Mesendoderm (in vitro differentiated cells): ENCODE results near the gene SPEF2.

ENCODE experiments used
- DNase-seq: peaks from one replicate; pipeline ENCODE4 v3.0.0; 2013
- H2AK5ac ChIP-seq: 2 replicates; pipeline ENCODE4 v1.6.1; 2013; ENCODE audit warnings: low read length, inconsistent platforms
- H2BK120ac ChIP-seq: 2 replicates; pipeline ENCODE4 v1.6.1; 2013; ENCODE audit warnings: low read depth, mild to moderate bottlenecking, low read length, moderate library complexity, mixed read lengths
- H2BK15ac ChIP-seq: replicated peaks from 2 replicates; pipeline ENCODE4 v1.6.1; 2013; ENCODE audit warnings: low read depth, mild to moderate bottlenecking, moderate library complexity
- H2BK5ac ChIP-seq: 2 replicates; pipeline ENCODE4 v1.6.1; 2013; ENCODE audit warnings: low read length, inconsistent platforms
- H3K18ac ChIP-seq: 2 replicates; pipeline ENCODE4 v1.6.1; 2013; ENCODE audit warnings: mild to moderate bottlenecking, low read length, mixed read lengths
- H3K23ac ChIP-seq: one replicate; pipeline ENCODE4 v1.6.1; 2013; ENCODE audit warnings: low read length
- H3K27ac ChIP-seq: 2 replicates; pipeline ENCODE4 v1.5.1; 2013; ENCODE audit warnings: low read depth, mild to moderate bottlenecking, inconsistent platforms, low read length, moderate library complexity
- H3K27me3 ChIP-seq: 2 replicates; pipeline ENCODE4 v1.6.1; 2013; ENCODE audit warnings: low read length, control low read depth, mild to moderate bottlenecking, inconsistent platforms; ENCODE audit not compliant: insufficient read depth, poor library complexity
- H3K36me3 ChIP-seq: 2 replicates; pipeline ENCODE4 v1.6.1; 2013; ENCODE audit warnings: low read length, inconsistent platforms; ENCODE audit not compliant: control insufficient read depth, insufficient read depth
- H3K4ac ChIP-seq: one replicate; pipeline ENCODE4 v1.6.1; 2013; ENCODE audit warnings: low read depth, mild to moderate bottlenecking, low read length, moderate library complexity
- H3K4me1 ChIP-seq: 2 replicates; pipeline ENCODE4 v1.6.1; 2013; ENCODE audit warnings: low read depth, low read length, inconsistent platforms; ENCODE audit not compliant: control insufficient read depth
- H3K4me2 ChIP-seq: 2 replicates; pipeline ENCODE4 v1.6.1; 2013; ENCODE audit warnings: low read length
- H3K4me3 ChIP-seq: 2 replicates; pipeline ENCODE4 v1.5.1; 2013; ENCODE audit warnings: mild to moderate bottlenecking, low read length
- H3K56ac ChIP-seq: one replicate; pipeline ENCODE4 v1.6.1; 2013; ENCODE audit warnings: low read length
- H3K79me1 ChIP-seq: 2 replicates; pipeline ENCODE4 v1.6.1; 2013; ENCODE audit warnings: low read length, inconsistent platforms
- H3K79me2 ChIP-seq: 2 replicates; pipeline ENCODE4 v1.6.1; 2013; ENCODE audit warnings: mild to moderate bottlenecking, low read length; ENCODE audit not compliant: control insufficient read depth, insufficient read depth
- H3K9ac ChIP-seq: 2 replicates; pipeline ENCODE4 v1.6.1; 2013; ENCODE audit warnings: low read length, inconsistent platforms
- H4K5ac ChIP-seq: one replicate; pipeline ENCODE4 v1.6.1; 2013; ENCODE audit warnings: low read length
- H4K8ac ChIP-seq: one replicate; pipeline ENCODE4 v1.6.1; 2013; ENCODE audit warnings: low read depth, mild to moderate bottlenecking, control low read depth, low read length, moderate library complexity
- WGBS: extraction: QIAGEN DNeasy Blood & Tissue Kit; methylation state at CpG from one replicate; pipeline ENCODE4 v1.1.7; 2013; ENCODE audit warnings: low lambda C conversion rate, missing lambda C conversion rate; ENCODE audit not compliant: insufficient coverage; ENCODE audit errors: extremely low coverage; 5-methylcytosine and 5-hydroxymethylcytosine counted together

Gene SPEF2

DNA sequence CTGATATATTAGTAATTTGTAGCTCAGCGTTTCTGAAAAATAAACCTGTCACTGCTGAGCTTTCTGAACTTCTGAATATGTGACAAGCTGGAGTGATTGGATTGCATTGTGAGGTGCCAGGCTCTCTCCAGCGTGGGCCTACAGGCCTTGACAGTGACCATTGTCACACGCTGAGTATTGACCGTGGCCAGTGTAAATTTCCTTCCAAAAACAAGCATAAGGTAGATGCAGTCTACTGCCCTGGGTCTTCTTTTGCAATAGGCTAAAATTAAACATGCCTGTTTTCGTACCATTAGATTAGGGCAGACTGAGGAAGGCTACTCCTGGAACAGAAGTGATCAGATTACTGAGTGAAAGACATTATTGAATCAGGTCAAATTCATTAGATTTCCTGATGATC lies 60.2 kb downstream of the SPEF2 start:
- no CpG with 5 or more reads among the region's 5 CpGs for WGBS
- Histone ChIP-seq H3K23ac (no peak overlapping the region), H3K27ac (no peak overlapping the region), H4K8ac (no peak overlapping the region), H3K79me1 (no peaks in the 10 kb centered on the region), H3K79me2 (no peaks in the 10 kb centered on the region), H3K9ac (no peak overlapping the region), H3K36me3 (no peaks in the 10 kb centered on the region), H3K27me3 (no peaks in the 10 kb centered on the region), H2BK120ac (no peak overlapping the region), H2AK5ac (no peak overlapping the region), H3K56ac (no peak overlapping the region), H3K4ac (no peak overlapping the region), H3K4me3 (no peak overlapping the region), H4K5ac (no peak overlapping the region), H3K4me1 (no peaks in the 10 kb centered on the region), H3K4me2 (no peak overlapping the region), H2BK15ac (no peak overlapping the region), H3K18ac (no peak overlapping the region), H2BK5ac (no peak overlapping the region)
- no peak for DNase-seq

DNA sequence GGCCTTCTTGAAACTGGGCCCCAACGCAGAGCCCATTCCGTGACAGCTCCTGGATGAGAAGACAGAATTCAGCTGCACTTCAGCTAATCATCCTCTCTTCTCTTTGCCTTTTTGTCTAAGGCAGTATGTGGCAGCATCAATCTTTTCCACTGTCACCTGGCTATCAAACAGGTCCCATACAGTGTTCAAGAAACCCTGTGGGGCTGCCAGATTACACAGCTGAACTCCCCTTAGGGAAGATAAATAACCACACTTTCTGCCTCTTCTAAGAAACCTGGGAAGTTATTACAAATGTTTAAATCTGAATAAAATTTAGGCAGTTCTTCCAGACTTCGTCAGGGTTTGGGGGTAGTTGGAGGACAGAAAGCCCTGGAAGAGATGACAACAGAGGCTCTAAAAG lies 61.0 kb downstream of the SPEF2 start:
- Histone ChIP-seq H3K18ac (no peak overlapping the region), H3K4me2 (no peak overlapping the region), H2AK5ac (no peak overlapping the region), H3K23ac (no peak overlapping the region), H2BK15ac (no peak overlapping the region), H3K4ac (no peak overlapping the region), H2BK120ac (no peak overlapping the region), H3K4me1 (no peaks in the 10 kb centered on the region), H4K8ac (no peak overlapping the region), H3K27me3 (no peaks in the 10 kb centered on the region), H2BK5ac (no peak overlapping the region), H3K56ac (no peak overlapping the region), H3K36me3 (no peaks in the 10 kb centered on the region), H3K79me1 (no peaks in the 10 kb centered on the region), H3K79me2 (no peaks in the 10 kb centered on the region), H3K4me3 (no peak overlapping the region), H4K5ac (no peak overlapping the region), H3K9ac (no peak overlapping the region), H3K27ac (no peak overlapping the region)
- WGBS, result no CpG with 5 or more reads among the region's 3 CpGs
- DNase-seq, result no peak

DNA sequence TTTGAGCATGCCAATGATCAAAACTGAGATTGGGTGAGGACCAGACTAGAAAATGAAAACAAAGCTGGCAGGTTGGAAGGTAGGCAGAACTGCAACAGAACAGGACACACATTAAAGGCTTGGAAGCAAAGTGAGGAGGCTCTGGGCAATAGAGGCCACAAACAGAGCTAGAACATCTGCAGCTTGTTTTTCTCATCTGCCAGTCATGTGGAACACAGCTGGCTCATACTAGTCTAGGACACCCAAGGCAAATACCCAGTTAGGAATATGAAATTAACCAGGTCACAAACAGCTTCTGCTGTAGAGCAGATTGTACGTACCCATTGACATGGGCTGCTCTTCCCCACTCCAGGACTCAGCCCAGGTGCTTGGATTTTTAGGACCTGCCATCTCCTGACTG lies 61.7 kb downstream of the SPEF2 start:
- no peak overlapping the region for H4K5ac ChIP-seq
- no peak overlapping the region for H3K9ac ChIP-seq
- no peak overlapping the region for H2AK5ac ChIP-seq
- H3K4me2 ChIP-seq, result no peak overlapping the region
- no CpG with 5 or more reads among the region's 1 CpG for WGBS
- no peak overlapping the region for H2BK5ac ChIP-seq
- H4K8ac ChIP-seq, result no peak overlapping the region
- no peak overlapping the region for H3K56ac ChIP-seq
- H3K4me1 ChIP-seq, result no peaks in the 10 kb centered on the region
- no peaks in the 10 kb centered on the region for H3K36me3 ChIP-seq
- no peaks in the 10 kb centered on the region for H3K79me1 ChIP-seq
- no peaks in the 10 kb centered on the region for H3K27me3 ChIP-seq
- H2BK120ac ChIP-seq, result no peak overlapping the region
- H3K4ac ChIP-seq, result no peak overlapping the region
- no peak for DNase-seq
- H2BK15ac ChIP-seq, result no peak overlapping the region
- no peak overlapping the region for H3K27ac ChIP-seq
- no peak overlapping the region for H3K18ac ChIP-seq
- no peaks in the 10 kb centered on the region for H3K79me2 ChIP-seq
- no peak overlapping the region for H3K4me3 ChIP-seq
- no peak overlapping the region for H3K23ac ChIP-seq

DNA sequence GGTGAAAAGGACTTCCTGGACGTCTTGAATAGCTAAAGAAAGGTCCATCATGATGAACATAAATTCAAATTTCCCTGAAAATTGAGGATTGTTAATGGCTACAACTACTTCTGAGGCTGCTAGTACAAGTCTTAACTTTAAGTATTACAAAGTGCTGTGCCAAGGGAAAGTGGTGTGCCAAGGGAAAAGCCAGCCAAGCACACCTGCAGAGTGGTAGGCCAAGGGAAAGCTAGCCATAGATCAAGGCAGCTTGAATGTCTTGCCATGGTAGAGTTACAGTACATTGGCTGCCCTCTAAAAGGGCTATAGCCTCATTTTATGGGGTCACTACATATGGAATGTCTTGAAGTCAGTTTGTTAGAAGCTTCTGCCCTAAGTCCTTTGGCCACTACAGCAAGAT lies 64.2 kb downstream of the SPEF2 start:
- H3K9ac ChIP-seq, result no peak overlapping the region
- no peak overlapping the region for H3K27ac ChIP-seq
- no peaks in the 10 kb centered on the region for H3K36me3 ChIP-seq
- no CpG with 5 or more reads among the region's 1 CpG for WGBS
- H3K79me2 ChIP-seq, result no peaks in the 10 kb centered on the region
- no peak overlapping the region for H3K4me2 ChIP-seq
- no peak overlapping the region for H2BK15ac ChIP-seq
- H3K4ac ChIP-seq, result no peak overlapping the region
- H2BK5ac ChIP-seq, result no peak overlapping the region
- no peak overlapping the region for H3K56ac ChIP-seq
- no peak overlapping the region for H3K23ac ChIP-seq
- no peak overlapping the region for H2BK120ac ChIP-seq
- H3K79me1 ChIP-seq, result no peaks in the 10 kb centered on the region
- no peaks in the 10 kb centered on the region for H3K27me3 ChIP-seq
- H4K5ac ChIP-seq, result no peak overlapping the region
- DNase-seq, result no peak
- no peak overlapping the region for H2AK5ac ChIP-seq
- H3K4me3 ChIP-seq, result no peak overlapping the region
- no peak overlapping the region for H3K18ac ChIP-seq
- H3K4me1 ChIP-seq, result no peaks in the 10 kb centered on the region
- H4K8ac ChIP-seq, result no peak overlapping the region

DNA sequence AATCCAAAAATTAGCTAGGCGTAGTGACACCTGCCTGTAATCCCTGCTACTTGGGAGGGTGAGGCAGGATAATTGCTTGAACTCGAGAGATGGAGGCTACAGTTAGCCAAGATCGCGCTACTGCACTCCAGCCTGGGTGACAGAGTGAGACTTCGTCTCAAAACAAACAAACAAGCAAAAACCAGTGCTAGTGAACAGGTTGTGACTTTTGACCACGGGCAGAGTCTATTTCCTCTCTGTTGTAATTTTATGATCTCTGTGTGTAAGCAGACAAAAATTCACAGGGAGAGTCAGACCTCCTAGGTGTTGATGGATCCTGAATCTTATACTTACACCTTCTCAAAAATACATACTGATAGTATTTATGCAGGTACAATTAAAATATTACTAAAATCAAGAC lies 65.8 kb downstream of the SPEF2 start:
- H3K56ac ChIP-seq, result no peak overlapping the region
- H2AK5ac ChIP-seq, result no peak overlapping the region
- H3K9ac ChIP-seq, result no peak overlapping the region
- H3K4me3 ChIP-seq, result no peak overlapping the region
- H3K36me3 ChIP-seq, result no peaks in the 10 kb centered on the region
- no peak overlapping the region for H4K5ac ChIP-seq
- H3K18ac ChIP-seq, result no peak overlapping the region
- DNase-seq, result no peak
- no peak overlapping the region for H2BK15ac ChIP-seq
- no peaks in the 10 kb centered on the region for H3K79me2 ChIP-seq
- H3K23ac ChIP-seq, result no peak overlapping the region
- no peak overlapping the region for H3K4me2 ChIP-seq
- no CpG with 5 or more reads among the region's 6 CpGs for WGBS
- H2BK120ac ChIP-seq, result no peak overlapping the region
- H3K27ac ChIP-seq, result no peak overlapping the region
- no peaks in the 10 kb centered on the region for H3K27me3 ChIP-seq
- H4K8ac ChIP-seq, result no peak overlapping the region
- H3K4me1 ChIP-seq, result no peaks in the 10 kb centered on the region
- no peak overlapping the region for H2BK5ac ChIP-seq
- H3K4ac ChIP-seq, result no peak overlapping the region
- no peaks in the 10 kb centered on the region for H3K79me1 ChIP-seq

DNA sequence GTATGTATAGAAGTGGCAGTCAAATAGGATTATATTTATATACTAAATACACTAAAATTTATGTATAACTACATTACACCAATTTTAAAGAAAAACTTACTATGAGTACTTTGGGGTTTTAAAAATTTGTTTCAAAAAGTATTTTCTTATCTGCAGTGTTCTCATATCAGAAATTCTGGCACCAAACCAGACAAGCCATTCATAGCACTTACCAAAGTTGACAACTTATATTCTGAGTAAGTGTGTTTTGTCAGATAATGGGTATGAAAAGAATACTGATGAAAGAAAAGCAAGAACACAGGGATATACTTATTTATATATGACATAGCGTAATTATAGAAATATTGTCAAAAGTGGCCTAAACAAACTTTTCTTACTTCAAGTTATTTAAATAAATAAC lies 67.5 kb downstream of the SPEF2 start:
- Histone ChIP-seq H3K56ac (no peak overlapping the region), H3K79me1 (no peaks in the 10 kb centered on the region), H3K4me2 (no peak overlapping the region), H2BK5ac (no peak overlapping the region), H2AK5ac (no peak overlapping the region), H4K8ac (no peak overlapping the region), H4K5ac (no peak overlapping the region), H3K79me2 (no peaks in the 10 kb centered on the region), H3K18ac (no peak overlapping the region), H3K4me1 (no peaks in the 10 kb centered on the region), H2BK120ac (no peak overlapping the region), H3K23ac (no peak overlapping the region), H3K36me3 (no peaks in the 10 kb centered on the region), H3K9ac (no peak overlapping the region), H3K4ac (no peak overlapping the region), H3K27ac (no peak overlapping the region), H2BK15ac (no peak overlapping the region), H3K4me3 (no peak overlapping the region), H3K27me3 (no peaks in the 10 kb centered on the region)
- DNase-seq, result no peak
- no CpG with 5 or more reads among the region's 1 CpG for WGBS
